GM23338 (cell line): Measurements from ENCODE around the gene COL5A2. TPM values are rescaled to one million over a fixed set of nuclear protein-coding genes. Genes with fewer than 3 reads are reported as not detected.

Experiments
- ATAC-seq: fragments of 200-7000 bp; cut with Tn5 transposase; 3 replicates; pipeline ENCODE4 v1.9.1; 2020
- DNase-seq: peaks from one replicate; pipeline ENCODE4 v3.0.0-alpha.2; 2015; ENCODE audit warnings: low spot score
- H2AFZ ChIP-seq: fragments of 200-600 bp; sonication (generic); 2 replicates; pipeline ENCODE4 v1.8.0; 2016; ENCODE audit warnings: antibody characterized with exemption, mild to moderate bottlenecking, moderate library complexity
- H3F3A ChIP-seq: fragments of 200-600 bp; sonication (generic); replicated peaks from 2 replicates; pipeline ENCODE4 v1.8.0; 2017; ENCODE audit warnings: antibody characterized with exemption, mixed run types, low read depth
- H3K27ac ChIP-seq: fragments of 200-600 bp; sonication (generic); 2 replicates; pipeline ENCODE4 v1.6.1; 2016; ENCODE audit warnings: low read depth
- H3K27me3 ChIP-seq: fragments of 200-600 bp; sonication (generic); 2 replicates; pipeline ENCODE4 v1.8.0; 2016; ENCODE audit warnings: mild to moderate bottlenecking, mixed run types, moderate library complexity; ENCODE audit not compliant: insufficient read depth
- H3K36me3 ChIP-seq: fragments of 200-600 bp; sonication (generic); 2 replicates; pipeline ENCODE4 v1.8.0; 2016; ENCODE audit warnings: mild to moderate bottlenecking; ENCODE audit not compliant: insufficient read depth
- H3K4me1 ChIP-seq: fragments of 200-600 bp; sonication (generic); 2 replicates; pipeline ENCODE4 v1.8.0; 2016; ENCODE audit warnings: mild to moderate bottlenecking, moderate library complexity; ENCODE audit not compliant: insufficient read depth
- H3K4me2 ChIP-seq: fragments of 200-600 bp; sonication (generic); 2 replicates; pipeline ENCODE4 v1.7.1; 2017; ENCODE audit warnings: mixed run types
- H3K4me3 ChIP-seq: fragments of 200-600 bp; sonication (generic); 2 replicates; pipeline ENCODE4 v1.6.1; 2016; ENCODE audit warnings: mixed run types
- H3K79me2 ChIP-seq: fragments of 200-600 bp; sonication (generic); replicated peaks from 2 replicates; pipeline ENCODE4 v1.8.0; 2017; ENCODE audit warnings: mild to moderate bottlenecking; ENCODE audit not compliant: insufficient read depth
- H3K9me2 ChIP-seq: fragments of 200-600 bp; sonication (generic); 2 replicates; pipeline ENCODE4 v1.8.0; 2017; ENCODE audit not compliant: insufficient read depth
- H4K20me1 ChIP-seq: fragments of 200-600 bp; sonication (generic); replicated peaks from 2 replicates; pipeline ENCODE4 v1.8.0; 2017; ENCODE audit warnings: mild to moderate bottlenecking; ENCODE audit not compliant: insufficient read depth
- H3K27ac Mint-ChIP-seq: 2 replicates; pipeline ENCODE4 v1.8.0; 2020; ENCODE audit warnings: inconsistent platforms, mild to moderate bottlenecking, moderate library complexity, mixed read lengths
- H3K27me3 Mint-ChIP-seq: 3 replicates; pipeline ENCODE4 v1.8.0; 2022; ENCODE audit warnings: low read depth, mild to moderate bottlenecking, moderate library complexity, mixed read lengths, inconsistent platforms; ENCODE audit not compliant: insufficient read depth, poor library complexity
- H3K36me3 Mint-ChIP-seq: 3 replicates; pipeline ENCODE4 v1.8.0; 2021; ENCODE audit warnings: low read depth, mild to moderate bottlenecking, inconsistent platforms, moderate library complexity, mixed read lengths
- H3K4me1 Mint-ChIP-seq: 3 replicates; pipeline ENCODE4 v1.8.0; 2020; ENCODE audit warnings: mild to moderate bottlenecking, inconsistent platforms, mixed read lengths
- H3K4me3 Mint-ChIP-seq: 3 replicates; pipeline ENCODE4 v1.8.0; 2021; ENCODE audit warnings: moderate library complexity, mild to moderate bottlenecking, inconsistent platforms, mixed read lengths
- H3K9me3 Mint-ChIP-seq: 3 replicates; pipeline ENCODE4 v1.8.0; 2020; ENCODE audit warnings: moderate library complexity, mild to moderate bottlenecking, inconsistent platforms, mixed read lengths
- CREB1 ChIP-seq: fragments of 250-450 bp; sonication (Bioruptor Pico); IDR thresholded peaks from 2 replicates; pipeline ENCODE4 v1.5.0; 2020; ENCODE audit warnings: low read depth, mild to moderate bottlenecking, moderate library complexity
- CTCF ChIP-seq, 2 experiments: fragments of 200-600 bp in 1 of 2; sonication (generic) in 1 of 2; conservative IDR thresholded peaks; 2 replicates each; pipeline versions ENCODE4 v1.5.1 to v1.6.1; 2016 to 2017; ENCODE audit warnings: antibody characterized with exemption in 2 of 2, low read depth in 2 of 2, mild to moderate bottlenecking in 2 of 2, moderate library complexity in 1 of 2
- EZH2 ChIP-seq: fragments of 200-600 bp; sonication (generic); IDR thresholded peaks from one replicate; pipeline ENCODE4 v1.8.0; 2017; ENCODE audit warnings: antibody characterized with exemption, mild to moderate bottlenecking, low read depth; ENCODE audit not compliant: unreplicated experiment
- EZH2phosphoT487 ChIP-seq: fragments of 200-600 bp; sonication (generic); IDR thresholded peaks from one replicate; pipeline ENCODE4 v1.8.1; 2018; ENCODE audit warnings: antibody characterized with exemption; ENCODE audit not compliant: unreplicated experiment
- JUNB ChIP-seq: IDR thresholded peaks from one replicate; pipeline ENCODE4 v1.6.1; 2016; ENCODE audit warnings: antibody characterized with exemption; ENCODE audit not compliant: unreplicated experiment
- NANOG ChIP-seq: IDR thresholded peaks from 2 replicates; pipeline ENCODE4 v1.6.1; 2016; ENCODE audit warnings: antibody characterized with exemption, borderline replicate concordance
- POLR2AphosphoS5 ChIP-seq: IDR thresholded peaks from 2 replicates; pipeline ENCODE4 v1.6.1; 2016; ENCODE audit warnings: antibody characterized with exemption, low read depth
- STAT1 ChIP-seq: IDR thresholded peaks from one replicate; pipeline ENCODE4 v1.6.1; 2016; ENCODE audit warnings: antibody characterized with exemption; ENCODE audit not compliant: unreplicated experiment
- ZNF114 ChIP-seq: fragments of 250-450 bp; sonication (Bioruptor Pico); IDR thresholded peaks from 2 replicates; pipeline ENCODE4 v1.5.0; 2020; ENCODE audit warnings: mild to moderate bottlenecking, moderate library complexity
- polyA plus RNA-seq: library from polyadenylated mRNA; unstranded; fragments of >200 nt; fragmentation: Nextera tagmentation; extraction: Ambion mirVana; gene quantifications from 2 replicates; pipeline ENCODE4 v1.2.1, GENCODE V29; 2016
- total RNA-seq: library from RNA; depleted of rRNA; stranded (reverse); fragments of >200 nt; shearing (Covaris generic); gene quantifications from 2 replicates; pipeline ENCODE4 v1.2.3, GENCODE V29; 2014
- TF ChIP-seq, protein P1 (sequence below): IDR thresholded peaks from one replicate; pipeline ENCODE4 v1.6.1; 2018; ENCODE audit warnings: antibody characterized with exemption; ENCODE audit not compliant: unreplicated experiment
- TF ChIP-seq, protein P2 (sequence below): IDR thresholded peaks from 2 replicates; pipeline ENCODE4 v1.6.1; 2016; ENCODE audit warnings: antibody characterized with exemption

Gene COL5A2
- total and polyA plus RNA-seq, 2 experiments from 2014 or later, result 6.7 to 19.7 TPM

GRCh38 chr2:189118386-189118785 is 61.2 kb downstream of the COL5A2 start:
- Histone ChIP-seq H3K4me3 (no peak overlapping the region), H2AFZ (no peak overlapping the region), H3K79me2 (no peaks in the 10 kb centered on the region), H3K9me2 (peaks cover 3% of the 10 kb centered on the region; the same call in 1 of the 2 replicates), H3K27me3 (no peaks in the 10 kb centered on the region), H3K4me1 (peaks cover 9% of the 10 kb centered on the region; the same call in 1 of the 2 replicates), H4K20me1 (no peaks in the 10 kb centered on the region), H3F3A (no peaks in the 10 kb centered on the region), H3K36me3 (no peaks in the 10 kb centered on the region), H3K27ac (no peak overlapping the region), H3K4me2 (no peak overlapping the region)
- H3K4me1 Mint-ChIP-seq, result peaks cover 12% of the 10 kb centered on the region
- ATAC-seq (no peak), DNase-seq (no peak)
- H3K9me3 Mint-ChIP-seq, result no peaks in the 10 kb centered on the region
- no peaks in the 10 kb centered on the region for H3K27me3 Mint-ChIP-seq
- no peaks in the 10 kb centered on the region for H3K36me3 Mint-ChIP-seq
- no peak overlapping the region for H3K4me3 Mint-ChIP-seq
- TF ChIP-seq EZH2, result no peak
- no peak for TF ChIP-seq POLR2AphosphoS5
- TF ChIP-seq CTCF (conservative IDR thresholded peaks at IDR 0.05; ENCODE audit: low read depth in 2 of 2), result no peak
- TF ChIP-seq ZNF114 (CRISPR knock-in tag), result no peak
- TF ChIP-seq STAT1, result no peak
- TF ChIP-seq EZH2phosphoT487, result no peak
- TF ChIP-seq JUNB, result no peak
- no peak overlapping the region for H3K27ac Mint-ChIP-seq

- Histone ChIP-seq H3K4me1 (peaks cover 9% of the 10 kb centered on the region; the same call in 1 of the 2 replicates), H3K4me3 (no peak overlapping the region), H2AFZ (no peak overlapping the region), H3K4me2 (no peak overlapping the region), H3K9me2 (peaks cover 3% of the 10 kb centered on the region; the same call in 1 of the 2 replicates), H3K27me3 (no peaks in the 10 kb centered on the region), H3K27ac (no peak overlapping the region), H3K36me3 (no peaks in the 10 kb centered on the region), H3F3A (no peaks in the 10 kb centered on the region), H3K79me2 (no peaks in the 10 kb centered on the region), H4K20me1 (no peaks in the 10 kb centered on the region)
- DNase-seq (no peak), ATAC-seq (no peak)
- H3K9me3 Mint-ChIP-seq, result no peaks in the 10 kb centered on the region
- H3K4me1 Mint-ChIP-seq, result peaks cover 12% of the 10 kb centered on the region
- H3K4me3 Mint-ChIP-seq, result no peak overlapping the region
- H3K36me3 Mint-ChIP-seq, result no peaks in the 10 kb centered on the region
- no peak overlapping the region for H3K27ac Mint-ChIP-seq
- no peaks in the 10 kb centered on the region for H3K27me3 Mint-ChIP-seq
- TF ChIP-seq, protein P1, sequence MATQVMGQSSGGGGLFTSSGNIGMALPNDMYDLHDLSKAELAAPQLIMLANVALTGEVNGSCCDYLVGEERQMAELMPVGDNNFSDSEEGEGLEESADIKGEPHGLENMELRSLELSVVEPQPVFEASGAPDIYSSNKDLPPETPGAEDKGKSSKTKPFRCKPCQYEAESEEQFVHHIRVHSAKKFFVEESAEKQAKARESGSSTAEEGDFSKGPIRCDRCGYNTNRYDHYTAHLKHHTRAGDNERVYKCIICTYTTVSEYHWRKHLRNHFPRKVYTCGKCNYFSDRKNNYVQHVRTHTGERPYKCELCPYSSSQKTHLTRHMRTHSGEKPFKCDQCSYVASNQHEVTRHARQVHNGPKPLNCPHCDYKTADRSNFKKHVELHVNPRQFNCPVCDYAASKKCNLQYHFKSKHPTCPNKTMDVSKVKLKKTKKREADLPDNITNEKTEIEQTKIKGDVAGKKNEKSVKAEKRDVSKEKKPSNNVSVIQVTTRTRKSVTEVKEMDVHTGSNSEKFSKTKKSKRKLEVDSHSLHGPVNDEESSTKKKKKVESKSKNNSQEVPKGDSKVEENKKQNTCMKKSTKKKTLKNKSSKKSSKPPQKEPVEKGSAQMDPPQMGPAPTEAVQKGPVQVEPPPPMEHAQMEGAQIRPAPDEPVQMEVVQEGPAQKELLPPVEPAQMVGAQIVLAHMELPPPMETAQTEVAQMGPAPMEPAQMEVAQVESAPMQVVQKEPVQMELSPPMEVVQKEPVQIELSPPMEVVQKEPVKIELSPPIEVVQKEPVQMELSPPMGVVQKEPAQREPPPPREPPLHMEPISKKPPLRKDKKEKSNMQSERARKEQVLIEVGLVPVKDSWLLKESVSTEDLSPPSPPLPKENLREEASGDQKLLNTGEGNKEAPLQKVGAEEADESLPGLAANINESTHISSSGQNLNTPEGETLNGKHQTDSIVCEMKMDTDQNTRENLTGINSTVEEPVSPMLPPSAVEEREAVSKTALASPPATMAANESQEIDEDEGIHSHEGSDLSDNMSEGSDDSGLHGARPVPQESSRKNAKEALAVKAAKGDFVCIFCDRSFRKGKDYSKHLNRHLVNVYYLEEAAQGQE, result no peak
- no peak for TF ChIP-seq EZH2phosphoT487
- TF ChIP-seq CTCF (conservative IDR thresholded peaks at IDR 0.05; ENCODE audit: low read depth in 2 of 2), result no peak
- TF ChIP-seq STAT1, result no peak
- TF ChIP-seq, protein P2, sequence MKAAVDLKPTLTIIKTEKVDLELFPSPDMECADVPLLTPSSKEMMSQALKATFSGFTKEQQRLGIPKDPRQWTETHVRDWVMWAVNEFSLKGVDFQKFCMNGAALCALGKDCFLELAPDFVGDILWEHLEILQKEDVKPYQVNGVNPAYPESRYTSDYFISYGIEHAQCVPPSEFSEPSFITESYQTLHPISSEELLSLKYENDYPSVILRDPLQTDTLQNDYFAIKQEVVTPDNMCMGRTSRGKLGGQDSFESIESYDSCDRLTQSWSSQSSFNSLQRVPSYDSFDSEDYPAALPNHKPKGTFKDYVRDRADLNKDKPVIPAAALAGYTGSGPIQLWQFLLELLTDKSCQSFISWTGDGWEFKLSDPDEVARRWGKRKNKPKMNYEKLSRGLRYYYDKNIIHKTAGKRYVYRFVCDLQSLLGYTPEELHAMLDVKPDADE, result no peak
- TF ChIP-seq NANOG, result no peak
- no peak for TF ChIP-seq JUNB
- no peak for TF ChIP-seq ZNF114 (CRISPR knock-in tag)
- no peak for TF ChIP-seq EZH2
- TF ChIP-seq CREB1, result no peak
These were observed 62.6 kb downstream of the COL5A2 start for GRCh38 chr2:189116979-189117378.
